Endothelial cell (in vitro differentiated cells): ENCODE data around the gene IGF2BP2. TPM values are rescaled to one million over a fixed set of nuclear protein-coding genes. Genes with fewer than 3 reads are reported as not detected.

Experiments used
- DNase-seq: peaks from one replicate; pipeline ENCODE4 v3.0.0; 2021; ENCODE audit warnings: low spot score
- H3K27ac Mint-ChIP-seq: one replicate; pipeline ENCODE4 v1.8.0; 2021; ENCODE audit warnings: mixed read lengths, inconsistent platforms; ENCODE audit not compliant: unreplicated experiment
- H3K27me3 Mint-ChIP-seq: one replicate; pipeline ENCODE4 v1.8.0; 2021; ENCODE audit warnings: mild to moderate bottlenecking, moderate library complexity, mixed read lengths, inconsistent platforms; ENCODE audit not compliant: unreplicated experiment
- H3K36me3 Mint-ChIP-seq: one replicate; pipeline ENCODE4 v1.8.0; 2021; ENCODE audit warnings: mild to moderate bottlenecking, low read depth, mixed read lengths, inconsistent platforms; ENCODE audit not compliant: unreplicated experiment
- H3K4me1 Mint-ChIP-seq: one replicate; pipeline ENCODE4 v1.8.0; 2021; ENCODE audit warnings: mild to moderate bottlenecking, mixed read lengths, inconsistent platforms; ENCODE audit not compliant: unreplicated experiment
- H3K4me3 Mint-ChIP-seq: one replicate; pipeline ENCODE4 v1.8.0; 2021; ENCODE audit warnings: mild to moderate bottlenecking, mixed read lengths, inconsistent platforms; ENCODE audit not compliant: unreplicated experiment
- H3K9me3 Mint-ChIP-seq: one replicate; pipeline ENCODE4 v1.8.0; 2021; ENCODE audit warnings: mixed read lengths, inconsistent platforms; ENCODE audit not compliant: unreplicated experiment
- CTCF ChIP-seq: fragments of 200-600 bp; sonication (generic); IDR thresholded peaks from one replicate; pipeline ENCODE4 v1.5.0; 2021; ENCODE audit warnings: antibody characterized with exemption; ENCODE audit not compliant: unreplicated experiment
- total RNA-seq: library from RNA; stranded (reverse); fragmentation: NEBNext Ultra II Directional; extraction: Animal tissue kit (Norgen Biotek cat#: 25700); gene quantifications from one replicate; pipeline ENCODE4 v1.2.1, GENCODE V29; 2021; ENCODE audit not compliant: unreplicated experiment

The IGF2BP2 gene
- total RNA-seq, 1 donor from 2014 or later: 165 TPM

GRCh38 chr3:185623939-185624665 is 200.7 kb downstream of the IGF2BP2 start:
- H3K27ac Mint-ChIP-seq: no peak overlapping the region
- H3K4me1 Mint-ChIP-seq: no peaks in the 10 kb centered on the region
- no peak for TF ChIP-seq CTCF
- no peak overlapping the region for H3K4me3 Mint-ChIP-seq
- H3K36me3 Mint-ChIP-seq: peaks cover 18% of the 10 kb centered on the region
- peaks cover 3% of the 10 kb centered on the region for H3K27me3 Mint-ChIP-seq
- H3K9me3 Mint-ChIP-seq: no peaks in the 10 kb centered on the region
- DNase-seq: no peak

DNA sequence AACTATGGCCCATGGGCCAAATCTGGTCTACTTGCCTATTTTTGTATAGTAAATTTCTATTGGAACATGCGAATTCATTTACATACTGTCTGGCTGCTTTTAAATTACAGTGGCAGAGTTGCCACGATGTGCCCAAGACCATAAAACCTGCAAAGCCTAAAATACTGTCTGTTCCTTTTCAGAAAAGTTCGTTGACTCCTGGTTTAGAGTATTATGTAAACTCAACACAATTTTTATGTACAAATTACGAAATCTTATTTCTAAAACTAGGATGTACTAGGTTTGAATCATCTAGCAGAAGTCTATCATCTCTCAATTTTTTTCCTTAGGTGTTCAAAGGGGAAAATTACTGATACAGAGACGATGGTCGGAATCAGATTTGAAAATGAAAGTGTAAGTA is 211.8 kb downstream of the IGF2BP2 start:
- DNase-seq: no peak
- Mint-ChIP-seq H3K4me1 (no peaks in the 10 kb centered on the region), H3K4me3 (no peak overlapping the region), H3K36me3 (peaks cover 29% of the 10 kb centered on the region), H3K27ac (no peak overlapping the region), H3K9me3 (no peaks in the 10 kb centered on the region), H3K27me3 (no peaks in the 10 kb centered on the region)
- no peak for TF ChIP-seq CTCF

DNA sequence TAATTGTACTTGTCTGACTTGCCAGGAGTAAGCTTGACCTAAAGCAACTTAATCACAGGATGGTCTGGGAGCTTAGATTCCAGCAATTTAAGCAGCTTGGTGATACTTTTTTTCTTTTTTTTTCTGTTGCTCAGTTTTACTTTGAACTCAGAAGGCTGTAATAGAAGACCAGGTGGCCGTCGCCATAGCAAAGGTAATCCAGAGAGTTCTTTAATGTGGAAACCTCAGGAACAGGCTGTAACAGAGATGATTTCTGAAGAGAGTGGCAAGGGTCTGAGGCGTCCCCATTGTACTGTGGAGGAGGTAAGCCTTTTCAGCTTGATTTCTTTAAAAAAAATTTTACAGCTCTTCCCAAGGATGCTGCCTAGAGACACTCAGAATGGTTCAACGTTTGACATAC is 218.6 kb downstream of the IGF2BP2 start:
- Mint-ChIP-seq H3K27ac (no peak overlapping the region), H3K4me1 (no peaks in the 10 kb centered on the region), H3K9me3 (no peaks in the 10 kb centered on the region), H3K4me3 (peak overlapping the region; percentile 25), H3K27me3 (no peaks in the 10 kb centered on the region), H3K36me3 (peaks cover 33% of the 10 kb centered on the region)
- no peak for TF ChIP-seq CTCF
- no peak for DNase-seq

DNA sequence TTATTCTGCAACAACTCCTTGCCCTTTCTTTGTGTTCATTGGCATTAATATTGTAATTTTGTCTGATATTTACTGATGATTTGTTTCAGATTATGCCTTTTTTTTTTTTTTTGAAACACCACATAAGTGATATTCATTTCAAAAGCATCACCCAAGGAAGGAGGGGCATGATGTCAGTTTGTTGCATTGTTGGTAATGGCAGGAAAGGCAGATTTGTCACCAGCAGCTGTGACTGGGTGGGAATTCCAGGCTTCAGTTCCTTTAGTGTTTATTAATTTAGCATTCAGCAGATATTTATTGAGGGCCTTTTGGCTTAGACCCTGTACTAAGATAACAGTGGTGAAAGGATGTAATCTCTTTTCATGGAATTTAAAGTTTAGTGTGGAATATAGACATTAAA is 219.3 kb downstream of the IGF2BP2 start:
- H3K36me3 Mint-ChIP-seq: peaks cover 33% of the 10 kb centered on the region
- peak overlapping the region; percentile 42 for H3K4me3 Mint-ChIP-seq

More for the DNA sequence above, 219.3 kb downstream of the IGF2BP2 start:
- H3K27me3 Mint-ChIP-seq: no peaks in the 10 kb centered on the region
- no peak for DNase-seq
- no peaks in the 10 kb centered on the region for H3K9me3 Mint-ChIP-seq
- no peak overlapping the region for H3K27ac Mint-ChIP-seq
- no peaks in the 10 kb centered on the region for H3K4me1 Mint-ChIP-seq
- TF ChIP-seq CTCF: no peak
